Hepatocyte (in vitro differentiated cells): ENCODE measurements around the gene NR2E3. TPM values are rescaled to one million over a fixed set of nuclear protein-coding genes. Genes with fewer than 3 reads are reported as not detected.
A peak's percentile ranks its signal among the peaks of the same experiment; 100 is the strongest.

ENCODE experiments used
- DNase-seq: peaks from one replicate; pipeline ENCODE4 v3.0.0-alpha.2; 2016; ENCODE audit warnings: low spot score
- H2AFZ ChIP-seq: fragments of 200-600 bp; sonication (generic); 2 replicates; pipeline ENCODE4 v1.6.0; 2016; ENCODE audit warnings: antibody characterized with exemption, mild to moderate bottlenecking
- H3K27ac ChIP-seq: fragments of 200-600 bp; sonication (generic); 2 replicates; pipeline ENCODE4 v1.5.1; 2016; ENCODE audit warnings: mild to moderate bottlenecking
- H3K27me3 ChIP-seq: fragments of 200-600 bp; sonication (generic); 2 replicates; pipeline ENCODE4 v1.6.1; 2016
- H3K36me3 ChIP-seq: fragments of 200-600 bp; sonication (generic); replicated peaks from 2 replicates; pipeline ENCODE4 v1.5.1; 2016; ENCODE audit warnings: low read depth; ENCODE audit not compliant: insufficient read depth
- H3K4me1 ChIP-seq: fragments of 200-600 bp; sonication (generic); 2 replicates; pipeline ENCODE4 v1.5.1; 2016; ENCODE audit warnings: mild to moderate bottlenecking, moderate library complexity; ENCODE audit not compliant: insufficient read depth
- H3K4me2 ChIP-seq: fragments of 200-600 bp; sonication (generic); 2 replicates; pipeline ENCODE4 v1.6.0; 2016
- H3K4me3 ChIP-seq: fragments of 200-600 bp; sonication (generic); 2 replicates; pipeline ENCODE4 v1.5.1; 2016; ENCODE audit warnings: mild to moderate bottlenecking
- H3K79me2 ChIP-seq: fragments of 200-600 bp; sonication (generic); 2 replicates; pipeline ENCODE4 v1.6.0; 2017; ENCODE audit warnings: mild to moderate bottlenecking
- H3K9me2 ChIP-seq: fragments of 200-600 bp; sonication (generic); replicated peaks from 2 replicates; pipeline ENCODE4 v1.6.0; 2017; ENCODE audit warnings: mild to moderate bottlenecking; ENCODE audit not compliant: insufficient read depth
- H3K9me3 ChIP-seq: fragments of 200-600 bp; sonication (generic); 2 replicates; pipeline ENCODE4 v1.5.1; 2016; ENCODE audit warnings: low read depth, mild to moderate bottlenecking
- H4K20me1 ChIP-seq: fragments of 200-600 bp; sonication (generic); 2 replicates; pipeline ENCODE4 v1.6.0; 2016; ENCODE audit warnings: mild to moderate bottlenecking; ENCODE audit not compliant: insufficient read depth, poor library complexity, severe bottlenecking
- EZH2 ChIP-seq: fragments of 200-600 bp; sonication (generic); IDR thresholded peaks from 2 replicates; pipeline ENCODE4 v1.6.1; 2016; ENCODE audit warnings: antibody characterized with exemption, mild to moderate bottlenecking, borderline replicate concordance
- EZH2phosphoT487 ChIP-seq: fragments of 200-600 bp; sonication (generic); IDR thresholded peaks from one replicate; pipeline ENCODE4 v1.6.1; 2018; ENCODE audit warnings: antibody characterized with exemption, mild to moderate bottlenecking, low read depth, moderate library complexity; ENCODE audit not compliant: unreplicated experiment, severe bottlenecking
- WGBS: methylation state at CpG from one replicate; pipeline ENCODE4 v1.1.6; 2016; ENCODE audit warnings: low lambda C conversion rate; ENCODE audit errors: missing lambda C conversion rate; 5-methylcytosine and 5-hydroxymethylcytosine counted together
- polyA plus RNA-seq: library from polyadenylated mRNA; unstranded; fragments of >200 nt; fragmentation: Nextera tagmentation; extraction: Ambion mirVana; gene quantifications from 2 replicates; pipeline ENCODE4 v1.2.1, GENCODE V29; 2016
- total RNA-seq: library from RNA; depleted of rRNA; stranded (reverse); fragments of >200 nt; gene quantifications from 2 replicates; pipeline ENCODE4 v1.2.3, GENCODE V29; 2014
- TF ChIP-seq, protein P1 (sequence below): fragments of 200-600 bp; sonication (generic); IDR thresholded peaks from 2 replicates; pipeline ENCODE4 v1.5.1; 2016; ENCODE audit warnings: antibody characterized with exemption, mild to moderate bottlenecking; ENCODE audit not compliant: poor library complexity

The NR2E3 gene
- total RNA-seq = 0.12 TPM in 1 of 2 replicates, not detected in the other
- polyA plus RNA-seq = 0.36 and 0.40 TPM in 2 replicates

DNA sequence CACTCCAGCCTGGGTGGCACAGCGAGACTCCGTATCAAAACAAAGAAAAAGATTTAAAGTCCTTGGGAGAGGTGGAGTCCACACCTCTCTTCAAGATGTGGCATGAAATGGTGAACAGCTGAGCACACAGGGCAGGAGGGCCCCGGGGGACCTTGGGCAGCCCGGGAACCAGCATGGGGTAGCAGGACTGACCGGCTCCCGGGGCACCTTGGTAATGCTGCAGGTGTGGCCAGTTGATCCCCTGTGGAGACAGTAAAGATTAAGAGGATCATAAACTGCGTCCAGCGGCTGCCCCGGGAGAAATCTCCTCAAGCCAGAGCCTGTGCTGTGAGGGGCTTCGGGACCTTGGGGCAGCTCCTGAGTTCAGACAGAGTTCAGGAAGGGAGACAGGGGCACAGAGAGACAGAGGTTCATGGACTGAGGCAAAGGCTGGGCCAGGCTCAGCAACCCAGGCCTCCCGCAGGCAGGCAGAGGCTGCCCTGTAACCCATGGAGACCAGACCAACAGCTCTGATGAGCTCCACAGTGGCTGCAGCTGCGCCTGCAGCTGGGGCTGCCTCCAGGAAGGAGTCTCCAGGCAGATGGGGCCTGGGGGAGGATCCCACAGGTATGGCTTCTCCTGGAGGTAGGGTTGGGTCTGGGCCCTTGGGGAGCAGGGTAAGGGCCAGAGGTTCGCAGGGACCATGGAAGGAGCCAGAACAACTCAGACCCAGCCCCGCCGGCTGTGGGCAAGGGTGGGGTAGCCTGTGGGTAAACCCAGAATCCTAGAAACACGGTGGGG is at the start of gene NR2E3:
Gene NR2E3, plus strand, starts transcription at position 299 of the 780 bp plus-strand sequence. Its CDS starts 190 bp downstream, at position 489.
- DNase-seq = no peak
- H3K9me2 ChIP-seq = no peaks in the 10 kb centered on the region
- peaks cover 6% of the 10 kb centered on the region for H3K4me1 ChIP-seq
- no peaks in the 10 kb centered on the region for H3K36me3 ChIP-seq
- TF ChIP-seq EZH2phosphoT487 (no peak), EZH2 (no peak)
- TF ChIP-seq, protein P1, sequence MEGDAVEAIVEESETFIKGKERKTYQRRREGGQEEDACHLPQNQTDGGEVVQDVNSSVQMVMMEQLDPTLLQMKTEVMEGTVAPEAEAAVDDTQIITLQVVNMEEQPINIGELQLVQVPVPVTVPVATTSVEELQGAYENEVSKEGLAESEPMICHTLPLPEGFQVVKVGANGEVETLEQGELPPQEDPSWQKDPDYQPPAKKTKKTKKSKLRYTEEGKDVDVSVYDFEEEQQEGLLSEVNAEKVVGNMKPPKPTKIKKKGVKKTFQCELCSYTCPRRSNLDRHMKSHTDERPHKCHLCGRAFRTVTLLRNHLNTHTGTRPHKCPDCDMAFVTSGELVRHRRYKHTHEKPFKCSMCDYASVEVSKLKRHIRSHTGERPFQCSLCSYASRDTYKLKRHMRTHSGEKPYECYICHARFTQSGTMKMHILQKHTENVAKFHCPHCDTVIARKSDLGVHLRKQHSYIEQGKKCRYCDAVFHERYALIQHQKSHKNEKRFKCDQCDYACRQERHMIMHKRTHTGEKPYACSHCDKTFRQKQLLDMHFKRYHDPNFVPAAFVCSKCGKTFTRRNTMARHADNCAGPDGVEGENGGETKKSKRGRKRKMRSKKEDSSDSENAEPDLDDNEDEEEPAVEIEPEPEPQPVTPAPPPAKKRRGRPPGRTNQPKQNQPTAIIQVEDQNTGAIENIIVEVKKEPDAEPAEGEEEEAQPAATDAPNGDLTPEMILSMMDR = no peak
- no peaks in the 10 kb centered on the region for H3K79me2 ChIP-seq
- H2AFZ ChIP-seq = no peak within 1 kb of the TSS
- no peak within 1 kb of the TSS for H3K4me3 ChIP-seq
- no peaks in the 10 kb centered on the region for H4K20me1 ChIP-seq
- H3K27ac ChIP-seq = no peak within 1 kb of the TSS
- no peaks in the 10 kb centered on the region for H3K9me3 ChIP-seq
- no peak within 1 kb of the TSS for H3K4me2 ChIP-seq
- no peaks in the 10 kb centered on the region for H3K27me3 ChIP-seq
- WGBS = 54% methylated on average over 14 of the region's 16 CpGs

DNA sequence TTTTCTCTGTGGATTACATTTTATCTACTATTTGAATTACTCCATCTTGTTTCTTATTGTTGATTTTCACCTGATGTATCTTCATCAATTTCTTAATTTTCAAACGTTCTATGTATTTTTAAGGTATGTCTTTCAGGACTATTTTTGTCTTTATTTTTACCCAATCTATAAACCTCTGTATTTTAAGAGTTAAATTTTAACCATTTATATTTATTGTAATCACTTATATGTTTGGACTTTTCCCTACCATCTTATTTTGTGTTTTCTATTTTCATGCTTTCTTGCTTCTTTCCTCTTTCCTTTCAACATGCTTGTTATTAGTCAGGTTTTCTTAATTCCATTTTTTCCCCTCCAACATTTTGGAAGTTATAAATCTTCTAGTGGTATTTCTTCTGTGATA is 49.5 kb upstream of the NR2E3 start:
- WGBS = 97% methylated on average over 1 of the region's 1 CpG
- Histone ChIP-seq H3K27ac (peak overlapping the region; percentile 62), H3K9me2 (no peaks in the 10 kb centered on the region)

DNA sequence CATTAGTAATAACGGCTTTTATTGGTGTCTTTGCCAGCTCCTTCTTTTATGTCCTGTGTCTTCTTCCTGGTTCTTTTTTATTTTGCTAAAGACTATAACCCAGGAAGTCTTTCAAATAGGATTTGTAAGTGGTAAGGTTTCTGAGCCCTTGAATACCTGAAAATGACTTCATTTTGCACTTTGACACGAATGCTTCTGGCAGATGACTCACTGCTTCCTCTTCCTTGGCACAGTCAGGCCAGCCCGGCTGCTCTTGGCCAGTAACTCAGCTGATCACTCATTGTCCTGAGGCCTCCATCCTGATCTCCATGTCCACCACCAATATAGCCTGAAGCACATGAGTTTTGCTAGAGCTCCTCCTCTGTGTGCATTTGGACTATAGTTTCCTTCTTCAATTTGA is 48.7 kb upstream of the NR2E3 start:
- Histone ChIP-seq H3K27me3 (no peaks in the 10 kb centered on the region), H3K4me1 (peaks cover 13% of the 10 kb centered on the region), H3K36me3 (no peaks in the 10 kb centered on the region), H4K20me1 (no peaks in the 10 kb centered on the region), H2AFZ (no peak overlapping the region), H3K4me2 (no peak overlapping the region), H3K27ac (peak overlapping the region; percentile 80), H3K4me3 (no peak overlapping the region), H3K79me2 (no peaks in the 10 kb centered on the region), H3K9me3 (peaks cover 10% of the 10 kb centered on the region), H3K9me2 (no peaks in the 10 kb centered on the region)
- DNase-seq = peak; percentile 73
- WGBS = 50% methylated on average over 3 of the region's 3 CpGs
- TF ChIP-seq EZH2 (no peak), EZH2phosphoT487 (no peak)
- TF ChIP-seq, protein P1 = no peak

More for the DNA sequence above, 49.5 kb upstream of the NR2E3 start:
- peaks cover 13% of the 10 kb centered on the region for H3K4me1 ChIP-seq
- DNase-seq = no peak
- H3K9me3 ChIP-seq = peaks cover 10% of the 10 kb centered on the region
- H3K27me3 ChIP-seq = no peaks in the 10 kb centered on the region
- H3K4me3 ChIP-seq = no peak overlapping the region
- no peaks in the 10 kb centered on the region for H4K20me1 ChIP-seq
- H3K36me3 ChIP-seq = no peaks in the 10 kb centered on the region
- H3K79me2 ChIP-seq = no peaks in the 10 kb centered on the region
- H2AFZ ChIP-seq = no peak overlapping the region
- TF ChIP-seq, protein P1 = no peak
- no peak for TF ChIP-seq EZH2phosphoT487
- no peak for TF ChIP-seq EZH2
- no peak overlapping the region for H3K4me2 ChIP-seq
